Measurements from ENCODE around the gene MIPOL1. TPM values are rescaled to one million over a fixed set of nuclear protein-coding genes. Genes with fewer than 3 reads are reported as not detected.

Gene MIPOL1
- total and polyA plus RNA-seq, 8 donors: 10.4 to 16.0 (median 12.4) TPM

GRCh38 chr14:37198273-37198598 lies 499 bp downstream of the MIPOL1 start:
- DNase-seq: no peak
- peak overlapping the region; percentile 82 to 87 for H3K27ac ChIP-seq
- H3K4me1 ChIP-seq: peaks cover 0 to 9% of the 10 kb centered on the region in 2 donors
- no peak for ATAC-seq
- no peak for TF ChIP-seq CTCF (IDR thresholded peaks at IDR 0.05)
- intact Hi-C loops (cut with DNase I): no loop called here
- peak overlapping the region; percentile 50 to 53 for H3K4me3 ChIP-seq
- H3K36me3 ChIP-seq: no peaks in the 10 kb centered on the region
- H3K27me3 ChIP-seq: peaks cover 0 to 13% of the 10 kb centered on the region in 2 donors
- no peaks in the 10 kb centered on the region for H3K9me3 ChIP-seq

GRCh38 chr14:37198907-37199306 lies 1.2 kb downstream of the MIPOL1 start:
- TF ChIP-seq CTCF (IDR thresholded peaks at IDR 0.05): no peak
- H3K4me3 ChIP-seq: peak overlapping the region in 1 of 2 donors; percentile 53
- no peak overlapping the region for H3K27ac ChIP-seq
- peaks cover 0 to 9% of the 10 kb centered on the region in 2 donors for H3K4me1 ChIP-seq
- DNase-seq (no peak), ATAC-seq (no peak)
- peaks cover 0 to 13% of the 10 kb centered on the region in 2 donors for H3K27me3 ChIP-seq
- no peaks in the 10 kb centered on the region for H3K36me3 ChIP-seq
- no peaks in the 10 kb centered on the region for H3K9me3 ChIP-seq
- intact Hi-C loops (cut with DNase I): no loop called here

- ATAC-seq (no peak), DNase-seq (no peak)
- intact Hi-C loops (cut with DNase I): no loop called here
- Histone ChIP-seq H3K27ac (no peak overlapping the region), H3K27me3 (peaks cover 0 to 13% of the 10 kb centered on the region in 2 donors), H3K4me3 (no peak overlapping the region), H3K36me3 (no peaks in the 10 kb centered on the region), H3K9me3 (peaks cover 0 to 14% of the 10 kb centered on the region in 2 donors), H3K4me1 (peaks cover 0 to 7% of the 10 kb centered on the region in 2 donors)
- TF ChIP-seq CTCF (IDR thresholded peaks at IDR 0.05): no peak
Observed at GRCh38 chr14:37201724-37202123, 4.0 kb downstream of the MIPOL1 start.

GRCh38 chr14:37202265-37202664 lies 4.5 kb downstream of the MIPOL1 start:
- no peak for DNase-seq
- intact Hi-C loops (cut with DNase I): no loop called here
- H3K36me3 ChIP-seq: no peaks in the 10 kb centered on the region
- peaks cover 0 to 11% of the 10 kb centered on the region in 2 donors for H3K27me3 ChIP-seq
- TF ChIP-seq CTCF (IDR thresholded peaks at IDR 0.05): no peak
- no peak for ATAC-seq
- H3K9me3 ChIP-seq: peaks cover 0 to 17% of the 10 kb centered on the region in 2 donors
- H3K4me1 ChIP-seq: peaks cover 0 to 4% of the 10 kb centered on the region in 2 donors
- H3K4me3 ChIP-seq: no peak overlapping the region
- H3K27ac ChIP-seq: no peak overlapping the region

- H3K4me3 ChIP-seq: no peak overlapping the region
- no peak for TF ChIP-seq CTCF (IDR thresholded peaks at IDR 0.05)
- intact Hi-C loops (cut with DNase I): no loop called here
- no peak overlapping the region for H3K27ac ChIP-seq
- peaks cover 0 to 6% of the 10 kb centered on the region in 2 donors for H3K27me3 ChIP-seq
- DNase-seq: no peak
- no peak for ATAC-seq
- H3K36me3 ChIP-seq: no peaks in the 10 kb centered on the region
- peaks cover 0 to 4% of the 10 kb centered on the region in 2 donors for H3K4me1 ChIP-seq
- H3K9me3 ChIP-seq: peaks cover 0 to 17% of the 10 kb centered on the region in 2 donors
Observed at GRCh38 chr14:37202812-37203211, 5.1 kb downstream of the MIPOL1 start.
